SIG-M5 treated with dmso at 0.1 percent for 504 hours (cell line): ENCODE measurements around the gene SH3RF1.

Source experiments
- DNase-seq: peaks from one replicate; lab custom pipeline; 2025; ENCODE audit not compliant: unreplicated experiment; lab: John Stamatoyannopoulos, UW

Gene SH3RF1

GRCh38 chr4:169139021-169139420, 131.7 kb downstream of the SH3RF1 start:
- no peak for DNase-seq

GRCh38 chr4:169137558-169137920, 133.2 kb downstream of the SH3RF1 start:
- DNase-seq, result no peak

GRCh38 chr4:169136796-169137557, 133.8 kb downstream of the SH3RF1 start:
- no peak for DNase-seq

GRCh38 chr4:169136330-169136729, 134.4 kb downstream of the SH3RF1 start:
- DNase-seq, result no peak

- no peak for DNase-seq
Measured at GRCh38 chr4:169135776-169136175, 135.0 kb downstream of the SH3RF1 start.

GRCh38 chr4:169133932-169134331, 136.8 kb downstream of the SH3RF1 start:
- DNase-seq, result no peak

- DNase-seq, result no peak
Measured at GRCh38 chr4:169132561-169133305, 138.0 kb downstream of the SH3RF1 start.

GRCh38 chr4:169131556-169132208, 139.1 kb downstream of the SH3RF1 start:
- DNase-seq, result no peak

GRCh38 chr4:169128902-169129301, 141.9 kb downstream of the SH3RF1 start:
- no peak for DNase-seq

GRCh38 chr4:169127314-169127713, 143.4 kb downstream of the SH3RF1 start:
- no peak for DNase-seq

- no peak for DNase-seq
Measured at GRCh38 chr4:169124661-169125060, 146.1 kb downstream of the SH3RF1 start.

GRCh38 chr4:169122422-169122821, 148.3 kb downstream of the SH3RF1 start:
- DNase-seq, result no peak

GRCh38 chr4:169121861-169122382, 148.8 kb downstream of the SH3RF1 start:
- DNase-seq, result no peak

- no peak for DNase-seq
Measured at GRCh38 chr4:169120624-169121023, 150.1 kb downstream of the SH3RF1 start.

- no peak for DNase-seq
Measured at GRCh38 chr4:169119536-169119935, 151.2 kb downstream of the SH3RF1 start.

- no peak for DNase-seq
Measured at GRCh38 chr4:169117591-169118081, 153.1 kb downstream of the SH3RF1 start.

- no peak for DNase-seq
Measured at GRCh38 chr4:169116270-169116901, 154.4 kb downstream of the SH3RF1 start.

- peak; percentile 20 for DNase-seq
Measured at GRCh38 chr4:169115897-169116254, 154.9 kb downstream of the SH3RF1 start.

GRCh38 chr4:169115144-169115896, 155.4 kb downstream of the SH3RF1 start:
- DNase-seq, result no peak

GRCh38 chr4:169114341-169114974, 156.3 kb downstream of the SH3RF1 start:
- no peak for DNase-seq
